HG03103 (cell line): Measurements from ENCODE around the gene BMP7.
"Not testable (repeated sequence)": the region's sequence is repeated elsewhere in the genome, so short reads cannot be mapped to it uniquely, and the experiment has no call there.

ENCODE experiments used
- ATAC-seq: cut with Tn5 transposase; IDR thresholded peaks from one replicate; pipeline ENCODE4 v1.9.1; 2021; ENCODE audit warnings: low read depth; ENCODE audit not compliant: unreplicated experiment

Gene BMP7

DNA sequence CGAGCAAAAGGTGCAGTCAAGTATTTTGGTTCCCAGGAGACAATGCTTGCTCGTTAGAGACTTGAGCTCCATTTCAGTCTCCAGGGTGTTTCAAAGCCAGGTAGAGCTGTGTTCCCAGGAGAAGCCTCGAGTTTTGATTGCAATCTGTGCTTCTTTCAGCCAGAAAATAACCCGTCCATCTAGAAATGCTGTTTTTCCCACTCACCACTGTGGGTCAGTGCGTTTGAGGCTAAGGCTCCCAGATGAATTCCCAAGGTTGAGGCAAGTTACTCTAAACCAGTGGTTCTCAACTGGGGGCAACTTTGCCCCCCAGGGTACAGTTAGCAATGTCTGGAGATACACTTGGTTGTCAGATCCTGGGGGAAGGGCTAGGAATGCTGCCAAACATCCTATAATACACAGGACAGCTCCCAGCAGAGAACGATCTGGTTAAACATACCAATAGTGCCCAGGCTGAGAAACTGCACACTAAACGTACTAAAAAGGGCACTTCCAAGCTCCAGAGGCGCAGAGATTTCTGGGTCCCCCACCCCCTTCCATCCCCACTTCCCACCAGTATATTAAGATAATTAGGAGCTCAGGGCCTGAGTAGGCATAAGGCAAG is 13.8 kb downstream of the BMP7 start:
- ATAC-seq, result no peak

DNA sequence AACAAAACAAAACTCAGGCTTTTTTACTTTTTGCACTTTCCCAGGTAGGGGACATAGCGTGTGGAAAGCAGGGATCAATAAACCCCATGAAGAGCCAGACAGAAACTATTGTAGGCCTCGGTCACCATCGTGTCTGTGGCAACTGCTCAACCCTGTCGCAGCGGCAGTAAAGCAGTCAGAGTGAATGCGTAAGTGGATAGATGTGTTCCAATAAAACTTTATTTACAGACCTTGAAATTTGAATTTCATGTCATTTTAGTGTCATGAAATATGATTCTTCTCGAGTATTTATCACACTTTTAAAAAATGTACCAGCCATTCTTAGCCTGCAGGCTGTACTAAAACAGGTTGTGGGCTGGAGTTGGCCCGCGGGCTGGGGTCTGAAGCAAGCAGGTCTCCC is 14.5 kb downstream of the BMP7 start:
- ATAC-seq, result no peak

DNA sequence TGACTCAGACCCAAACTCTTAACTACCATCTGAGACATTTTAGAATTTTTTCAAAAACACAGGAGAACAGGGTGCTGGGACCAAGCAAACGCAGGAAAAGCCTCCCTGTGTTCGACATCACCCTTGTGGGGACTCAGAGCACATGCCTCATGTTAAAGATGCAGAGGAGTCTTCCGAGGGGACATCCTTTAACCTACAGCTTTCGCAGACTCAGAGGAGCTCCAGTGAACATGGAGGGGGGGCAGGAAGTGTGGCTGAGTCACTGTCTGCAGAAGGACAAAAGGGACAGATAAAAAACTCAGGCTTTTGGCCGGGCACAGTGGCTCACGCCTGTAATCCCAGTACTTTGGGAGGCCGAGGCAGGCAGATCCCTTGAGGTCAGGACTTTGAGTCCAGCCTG is 15.1 kb downstream of the BMP7 start:
- no peak for ATAC-seq

DNA sequence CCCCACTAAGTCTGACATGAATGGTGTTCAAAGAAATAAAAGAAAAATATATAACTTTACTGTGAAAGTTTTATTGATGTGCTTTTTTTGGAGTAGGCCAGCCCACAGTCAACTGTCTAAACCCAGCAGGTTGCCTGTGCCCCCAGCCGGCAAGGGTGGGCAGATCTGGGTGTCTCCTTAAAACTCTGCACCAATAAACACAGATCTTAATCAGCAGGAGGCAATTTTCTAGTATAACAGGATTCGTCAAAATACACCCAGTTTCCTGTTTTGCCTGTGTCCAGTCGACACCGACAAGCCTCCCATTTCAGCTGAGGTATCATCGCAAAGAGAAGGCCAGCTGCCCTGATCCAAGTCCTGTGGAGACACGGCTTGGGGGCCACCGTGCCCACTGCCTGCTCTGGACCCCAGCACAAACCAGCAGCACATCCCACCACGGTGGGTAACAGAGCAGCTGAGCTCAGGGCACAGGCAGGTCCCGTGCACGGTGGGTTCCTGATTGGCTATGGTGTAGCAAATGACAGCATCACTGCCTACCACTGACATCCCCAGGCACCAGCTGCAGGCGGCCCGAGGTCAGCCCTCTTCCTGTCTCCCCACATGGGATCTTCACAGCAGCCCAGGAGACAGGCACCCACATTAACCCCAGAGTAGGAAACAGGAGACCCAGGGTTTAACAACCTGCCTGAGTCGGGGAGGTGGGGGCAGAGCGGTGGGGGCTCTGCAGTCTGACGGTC is 15.7 kb downstream of the BMP7 start:
- ATAC-seq, result no peak

DNA sequence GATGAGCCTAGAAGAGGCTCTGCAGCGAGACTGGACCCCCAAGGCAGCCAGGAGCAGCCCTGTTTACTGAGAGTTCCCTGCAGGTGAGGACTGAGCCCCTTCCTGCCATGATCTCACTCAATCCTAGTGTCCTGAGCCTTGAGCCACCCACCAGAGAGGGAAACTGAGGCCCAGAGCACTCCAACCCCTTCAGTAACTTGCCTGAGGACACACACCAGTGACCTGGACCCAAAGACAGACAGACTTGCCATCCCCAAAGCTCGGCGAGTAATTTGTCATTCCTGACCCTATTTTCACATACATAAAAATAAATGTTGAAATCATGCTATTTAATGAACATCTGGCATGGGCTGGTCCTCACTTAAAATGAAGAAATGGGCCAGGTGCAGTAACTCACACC is 16.7 kb downstream of the BMP7 start:
- ATAC-seq, result no peak

DNA sequence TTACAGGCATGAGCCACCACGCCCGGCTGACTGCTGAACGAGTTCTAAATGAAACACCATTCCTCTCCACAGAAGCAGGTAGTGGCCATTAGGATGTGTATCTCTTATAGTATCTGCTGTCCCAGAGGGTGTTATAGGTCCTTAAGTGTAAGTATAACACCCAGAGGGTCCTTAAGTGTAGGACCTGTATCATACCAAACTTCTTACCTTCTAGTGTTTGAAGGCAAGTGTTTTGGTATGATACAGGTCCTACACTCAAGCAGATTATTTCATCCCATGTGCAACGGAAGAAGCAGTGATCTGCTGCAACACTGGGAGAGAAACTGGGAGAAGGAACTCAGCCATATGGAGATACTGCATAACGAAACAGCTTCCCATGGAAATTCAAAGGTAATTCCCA is 17.4 kb downstream of the BMP7 start:
- no peak for ATAC-seq

DNA sequence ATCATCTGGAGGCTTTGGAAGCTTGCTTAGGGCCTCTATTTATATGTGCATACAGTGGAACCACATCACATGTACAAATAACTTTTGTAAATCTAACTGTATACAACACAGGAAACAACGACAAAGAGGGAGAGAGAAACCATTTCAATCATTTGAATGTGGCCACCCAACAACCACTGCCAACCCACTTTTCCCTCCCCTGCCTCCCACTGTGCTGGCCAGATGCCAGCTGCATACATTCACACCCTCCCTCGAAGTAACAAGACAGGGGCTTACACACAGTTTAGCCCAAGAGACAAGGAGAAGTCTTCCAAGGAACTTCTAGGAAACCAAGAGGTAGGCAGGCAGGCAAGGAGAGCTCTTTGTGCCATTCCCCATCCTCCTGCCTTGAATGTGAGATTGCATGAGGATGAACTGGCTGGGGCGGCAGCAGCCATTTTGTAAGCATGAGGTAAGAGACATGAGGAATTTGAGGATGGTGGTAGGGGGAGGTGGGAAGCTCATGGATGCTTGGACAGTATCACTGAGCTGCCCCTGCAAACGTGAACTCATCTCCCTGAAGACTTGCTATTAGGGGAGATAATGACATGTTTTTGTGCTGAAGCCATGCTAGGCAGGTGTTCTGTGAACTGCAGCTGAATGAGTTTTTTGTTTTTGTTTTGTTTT is 18.2 kb downstream of the BMP7 start:
- no peak for ATAC-seq

DNA sequence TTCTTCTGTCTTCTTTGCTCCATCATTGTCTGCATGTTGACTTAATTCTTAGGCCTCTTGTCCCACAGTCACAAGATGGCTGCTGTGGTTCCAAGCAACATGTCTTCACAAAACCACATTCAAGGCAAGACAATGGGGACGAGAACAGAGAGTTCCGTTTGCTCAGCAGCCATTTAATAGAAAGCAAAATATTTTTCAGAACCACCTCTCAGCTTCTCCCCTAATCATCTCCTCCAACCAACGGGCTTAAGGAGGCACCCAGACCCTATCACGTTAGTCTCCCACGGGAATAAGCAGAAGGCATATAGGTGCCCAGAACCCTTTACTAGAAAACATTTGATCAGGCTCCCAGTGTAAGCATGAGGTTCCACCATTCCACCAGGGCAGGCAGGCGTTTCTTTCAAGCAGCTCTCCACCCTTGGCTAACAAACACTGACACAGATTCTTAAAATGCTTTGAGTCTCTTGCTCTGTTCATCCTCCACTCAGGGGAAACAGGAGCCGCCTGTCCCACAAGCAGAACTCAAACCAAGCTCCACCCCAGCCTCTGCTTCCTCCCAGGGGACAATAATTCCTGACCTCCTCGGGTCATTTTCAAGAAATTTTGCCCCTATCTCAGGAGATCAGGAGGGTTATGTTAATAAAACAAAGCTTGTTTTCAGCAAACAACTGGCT is 19.0 kb downstream of the BMP7 start:
- ATAC-seq, result no peak

DNA sequence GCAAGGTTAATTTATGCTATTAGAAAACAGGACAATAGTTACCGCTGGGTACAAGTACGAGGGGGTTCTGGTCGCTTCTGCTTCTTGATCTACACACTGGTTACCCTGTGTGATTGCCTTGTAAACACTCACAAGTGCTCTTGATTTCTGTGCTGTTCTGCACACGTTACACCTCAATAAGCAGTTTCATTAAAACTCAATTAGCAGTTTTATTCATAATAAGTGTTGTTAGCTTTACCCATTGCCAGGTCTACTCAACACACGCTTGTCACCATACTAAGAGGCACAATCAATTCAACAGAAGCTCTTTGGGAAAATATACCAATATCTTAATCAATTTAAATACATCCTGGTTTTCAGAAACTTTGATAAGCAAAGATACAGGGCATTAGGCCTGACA is 20.4 kb downstream of the BMP7 start:
- ATAC-seq, result no peak

DNA sequence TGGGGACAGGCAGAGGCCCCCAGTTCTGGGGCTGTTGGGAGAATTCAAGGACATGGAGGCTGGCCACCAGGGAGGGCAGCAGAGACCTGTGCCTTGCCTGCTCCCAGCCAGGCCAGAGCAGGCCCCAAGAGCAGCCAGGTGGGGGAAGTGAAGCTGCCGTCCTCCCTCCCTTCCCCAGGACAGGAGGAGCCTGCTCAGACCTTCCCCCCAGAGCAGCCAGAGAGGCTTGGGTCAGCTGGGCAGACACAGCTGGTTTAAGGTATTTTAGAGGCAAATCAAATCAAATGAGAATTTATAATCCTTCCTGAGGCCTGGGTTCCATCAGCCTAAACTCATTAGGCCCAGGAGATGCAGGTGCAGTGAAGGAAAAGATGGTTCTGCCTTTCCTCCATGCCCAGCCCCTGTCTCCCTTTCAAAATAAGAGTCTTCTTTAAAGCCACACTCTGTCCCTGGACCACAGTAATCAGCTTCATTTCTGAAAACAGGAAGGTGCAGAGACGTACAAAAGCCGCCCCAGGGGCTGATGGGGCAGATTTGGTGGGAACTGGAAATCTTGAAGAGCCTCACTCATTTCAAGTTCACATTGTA is 21.7 kb downstream of the BMP7 start:
- ATAC-seq, result no peak

DNA sequence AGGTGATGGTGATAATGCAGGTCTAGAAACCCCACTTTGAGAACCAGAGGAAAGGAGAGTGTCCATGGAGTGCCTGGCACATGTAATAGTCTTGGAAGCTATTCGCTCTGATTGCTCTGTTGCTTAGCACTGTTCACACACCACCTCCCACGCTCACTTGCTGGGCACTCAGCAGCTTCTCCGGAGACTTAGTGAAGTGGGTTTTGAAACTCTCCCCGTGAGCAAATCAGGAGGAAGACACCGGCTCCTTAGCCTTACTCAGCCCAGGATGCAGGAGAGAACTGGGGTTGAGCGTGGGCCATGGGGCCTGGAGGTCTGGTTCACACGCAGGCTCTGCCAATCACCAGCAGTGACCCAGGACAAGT is 22.2 kb downstream of the BMP7 start:
- ATAC-seq, result no peak

DNA sequence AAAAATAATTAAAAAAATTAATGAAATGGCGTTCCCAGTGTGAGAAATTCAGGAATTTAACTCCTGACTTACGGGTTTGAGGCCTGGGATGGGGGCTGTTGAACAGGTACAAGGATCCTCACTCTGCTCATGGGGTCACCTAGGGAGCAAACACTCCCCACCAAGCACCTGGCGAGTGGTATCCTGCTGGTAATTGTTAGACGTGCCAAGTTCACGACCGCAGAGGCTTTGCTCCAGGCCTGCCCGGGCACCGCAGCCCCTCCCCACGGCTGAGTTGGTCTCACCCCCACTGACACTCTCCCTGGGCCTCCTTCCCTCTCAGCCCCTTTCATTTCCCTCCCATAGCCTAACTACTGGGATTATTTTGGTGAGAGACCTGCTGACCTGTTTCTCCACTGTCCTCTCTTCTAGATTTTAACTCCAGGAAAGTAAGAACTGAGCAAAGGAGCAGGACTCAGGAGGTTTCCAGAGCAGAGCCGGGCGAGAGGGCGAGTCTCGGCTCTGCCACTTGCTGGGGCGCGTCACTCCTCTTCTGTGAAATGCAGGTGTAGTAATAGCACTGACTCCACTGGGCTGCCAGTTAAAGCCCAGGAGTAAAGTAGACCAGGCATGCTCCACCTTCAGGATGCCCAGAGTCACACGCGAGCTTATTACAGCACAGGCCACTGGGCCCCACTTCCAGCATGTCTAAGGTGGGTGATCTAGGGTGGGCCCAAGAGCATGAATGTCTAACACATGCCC is 22.8 kb downstream of the BMP7 start:
- no peak for ATAC-seq

DNA sequence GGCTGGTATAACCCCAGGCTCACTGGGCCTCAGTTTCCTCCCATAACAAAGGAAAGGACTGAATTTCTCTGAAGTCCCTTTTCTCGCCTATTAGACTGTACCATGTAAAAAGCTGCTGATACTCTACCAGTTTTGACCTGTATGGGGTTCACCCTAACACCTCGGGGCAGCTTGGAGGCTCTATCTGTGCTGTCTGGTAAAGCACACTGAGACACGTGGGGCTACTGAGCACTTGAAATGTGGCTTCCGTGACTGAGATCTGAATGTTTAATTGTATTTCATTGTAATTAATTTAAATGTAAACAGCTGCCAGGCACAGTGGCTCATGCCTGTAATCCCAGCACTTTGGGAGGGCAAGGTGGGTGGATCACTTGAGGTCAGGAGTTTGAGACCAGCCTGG is 24.0 kb downstream of the BMP7 start:
- no peak for ATAC-seq

DNA sequence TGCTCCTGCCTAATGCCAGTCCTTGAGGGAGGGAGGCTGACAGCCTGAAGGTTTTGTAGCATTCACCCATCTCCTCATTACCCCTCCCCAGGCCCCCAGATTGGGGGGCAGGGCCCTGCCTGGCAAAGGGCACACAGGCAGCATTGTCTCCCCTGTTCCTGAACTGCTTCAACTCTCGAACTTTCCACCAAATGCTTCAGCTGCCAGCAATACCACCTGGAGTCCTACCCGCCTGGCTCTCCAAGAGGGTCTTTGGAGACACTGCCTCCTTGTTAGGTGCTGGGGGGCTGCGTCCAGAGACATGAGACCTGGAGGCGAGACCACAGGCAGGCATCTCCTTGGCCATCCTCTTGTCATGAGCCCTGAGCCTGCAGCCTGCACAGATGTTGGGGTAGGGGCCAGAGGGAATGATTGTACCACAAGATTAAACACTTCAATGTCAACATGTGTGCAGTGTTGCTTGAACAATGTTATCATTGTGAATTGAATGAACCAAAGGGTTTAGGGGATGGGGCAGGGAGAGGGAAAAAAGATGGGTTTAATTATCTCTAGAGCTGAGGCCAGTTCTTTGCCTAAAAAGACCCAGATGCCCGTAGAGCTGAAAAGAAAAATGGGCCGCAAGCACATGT is 25.0 kb downstream of the BMP7 start:
- ATAC-seq, result no peak

DNA sequence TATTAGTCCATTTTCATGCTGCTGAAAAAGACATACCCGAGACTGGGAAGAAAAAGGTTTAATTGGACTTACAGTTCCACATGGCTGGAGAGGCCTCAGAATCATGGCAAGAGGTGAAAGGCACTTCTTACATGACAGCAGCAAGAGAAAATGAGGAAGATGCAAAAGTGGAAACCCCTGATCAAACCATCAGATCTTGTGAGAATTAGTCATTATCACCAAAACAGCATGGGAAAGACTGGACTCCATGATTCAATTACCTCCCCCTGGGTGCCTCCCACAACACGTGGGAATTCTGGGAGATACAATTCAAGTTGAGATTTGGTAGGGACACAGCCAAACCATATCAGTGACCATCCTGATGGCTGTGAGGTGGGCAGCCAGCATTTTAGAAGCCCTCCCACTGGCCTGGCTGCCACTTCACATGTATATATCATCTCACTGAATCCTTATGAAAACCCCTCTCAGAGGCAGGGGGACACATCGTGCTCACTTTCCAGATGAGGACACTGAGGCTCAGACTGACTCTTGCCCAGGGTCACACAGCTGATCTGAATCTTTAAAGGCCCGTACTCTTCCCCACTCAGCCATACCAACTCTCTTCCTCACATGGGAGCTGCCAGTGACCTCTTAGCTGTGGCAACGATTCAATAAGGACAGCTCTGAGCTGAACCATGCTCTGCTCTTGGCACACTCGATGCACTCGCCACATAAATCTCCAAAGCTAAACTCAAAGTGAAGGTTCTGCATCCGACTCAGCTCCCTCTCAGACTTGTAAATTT is 25.7 kb downstream of the BMP7 start:
- ATAC-seq, result no peak

DNA sequence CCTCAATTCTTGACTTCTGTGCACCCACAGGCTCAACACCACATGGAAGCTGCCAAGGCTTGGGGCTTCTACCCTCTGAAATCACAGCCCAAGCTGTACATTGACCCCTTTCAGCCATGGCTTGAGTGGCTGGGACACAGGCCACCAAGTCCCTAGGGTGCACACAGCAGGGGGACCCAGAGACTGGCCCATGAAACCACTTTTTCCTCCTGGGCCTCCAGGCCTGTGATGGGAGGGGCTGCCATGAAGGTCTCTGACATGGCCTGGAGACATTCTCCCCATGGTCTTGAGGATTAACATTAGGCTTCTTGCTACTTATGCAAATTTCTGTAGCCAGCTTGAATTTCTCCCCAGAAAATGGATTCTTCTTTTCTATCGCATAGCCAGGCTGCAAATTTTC is 26.7 kb downstream of the BMP7 start:
- ATAC-seq, result not testable (repeated sequence)

DNA sequence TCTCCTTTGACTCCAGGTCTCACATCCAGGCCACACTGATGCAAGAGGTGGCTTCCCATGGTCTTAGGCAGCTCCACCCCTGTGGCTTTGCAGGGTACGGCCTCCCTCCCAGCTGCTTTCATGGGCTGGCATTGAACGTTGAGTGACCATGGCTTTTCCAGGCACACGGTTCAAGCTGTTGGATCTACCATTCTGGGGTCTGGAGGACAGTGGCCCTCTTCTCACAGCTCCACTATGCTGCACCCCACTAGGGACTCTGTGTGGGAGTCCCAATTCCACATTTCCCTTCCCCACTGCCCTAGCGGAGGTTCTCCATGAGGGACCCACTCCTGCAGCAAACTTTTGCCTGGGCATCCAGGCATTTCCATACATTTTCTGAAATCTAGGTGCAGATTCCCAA is 27.1 kb downstream of the BMP7 start:
- ATAC-seq, result not testable (repeated sequence)

DNA sequence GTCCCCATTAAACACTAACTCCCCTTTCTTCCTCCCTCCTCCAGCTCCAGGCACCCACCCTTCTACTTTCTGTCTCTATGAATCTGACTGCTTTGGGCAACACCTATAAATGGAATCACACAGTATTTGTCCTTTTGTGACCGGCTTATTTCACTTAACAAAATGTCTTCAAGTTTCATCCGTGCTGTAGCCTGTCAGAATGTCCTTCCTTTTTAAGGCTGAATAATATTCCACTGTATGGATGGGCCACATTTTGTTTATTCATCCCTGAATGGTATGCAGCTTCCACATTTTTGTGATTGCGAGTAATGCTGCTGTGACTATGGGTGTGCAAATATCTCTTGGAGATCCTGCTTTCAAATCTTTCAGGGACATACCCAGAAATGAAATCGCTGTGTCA is 28.4 kb downstream of the BMP7 start:
- ATAC-seq, result no peak

DNA sequence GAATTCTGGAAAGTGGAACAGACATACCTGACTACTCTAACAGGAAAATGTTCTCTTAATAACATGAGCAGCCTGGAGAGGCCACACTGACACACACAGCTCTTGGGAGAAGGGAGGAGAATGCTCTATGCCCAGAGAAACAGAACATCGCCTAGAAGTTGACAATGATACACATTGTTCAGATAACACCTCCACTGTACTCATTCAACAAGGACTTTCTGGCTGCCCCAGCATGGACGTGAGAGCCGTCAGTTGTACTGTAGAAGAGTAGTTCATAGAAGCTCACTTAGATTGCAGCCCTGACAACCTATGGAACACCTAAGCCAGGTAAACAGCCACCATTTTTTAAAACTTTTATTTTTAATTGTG is 28.9 kb downstream of the BMP7 start:
- ATAC-seq, result no peak
